Measurements from ENCODE around the gene SNTG2. TPM values are rescaled to one million over a fixed set of nuclear protein-coding genes. Genes with fewer than 3 reads are reported as not detected.

The SNTG2 gene
- total and polyA plus RNA-seq, 12 donors, result 0.26 to 4.3 (median 0.72) TPM; not detected in 1

- H3K4me1 ChIP-seq (replicated peaks in 1 of 2), result no peaks in the 10 kb centered on the region
- TF ChIP-seq, protein P1, sequence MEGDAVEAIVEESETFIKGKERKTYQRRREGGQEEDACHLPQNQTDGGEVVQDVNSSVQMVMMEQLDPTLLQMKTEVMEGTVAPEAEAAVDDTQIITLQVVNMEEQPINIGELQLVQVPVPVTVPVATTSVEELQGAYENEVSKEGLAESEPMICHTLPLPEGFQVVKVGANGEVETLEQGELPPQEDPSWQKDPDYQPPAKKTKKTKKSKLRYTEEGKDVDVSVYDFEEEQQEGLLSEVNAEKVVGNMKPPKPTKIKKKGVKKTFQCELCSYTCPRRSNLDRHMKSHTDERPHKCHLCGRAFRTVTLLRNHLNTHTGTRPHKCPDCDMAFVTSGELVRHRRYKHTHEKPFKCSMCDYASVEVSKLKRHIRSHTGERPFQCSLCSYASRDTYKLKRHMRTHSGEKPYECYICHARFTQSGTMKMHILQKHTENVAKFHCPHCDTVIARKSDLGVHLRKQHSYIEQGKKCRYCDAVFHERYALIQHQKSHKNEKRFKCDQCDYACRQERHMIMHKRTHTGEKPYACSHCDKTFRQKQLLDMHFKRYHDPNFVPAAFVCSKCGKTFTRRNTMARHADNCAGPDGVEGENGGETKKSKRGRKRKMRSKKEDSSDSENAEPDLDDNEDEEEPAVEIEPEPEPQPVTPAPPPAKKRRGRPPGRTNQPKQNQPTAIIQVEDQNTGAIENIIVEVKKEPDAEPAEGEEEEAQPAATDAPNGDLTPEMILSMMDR (IDR thresholded peaks at IDR 0.05), result no peak
- no peaks in the 10 kb centered on the region for H3K36me3 ChIP-seq (replicated peaks in 1 of 2)
These were observed 31.0 kb upstream of the SNTG2 start for GRCh38 chr2:919672-920071.

DNA sequence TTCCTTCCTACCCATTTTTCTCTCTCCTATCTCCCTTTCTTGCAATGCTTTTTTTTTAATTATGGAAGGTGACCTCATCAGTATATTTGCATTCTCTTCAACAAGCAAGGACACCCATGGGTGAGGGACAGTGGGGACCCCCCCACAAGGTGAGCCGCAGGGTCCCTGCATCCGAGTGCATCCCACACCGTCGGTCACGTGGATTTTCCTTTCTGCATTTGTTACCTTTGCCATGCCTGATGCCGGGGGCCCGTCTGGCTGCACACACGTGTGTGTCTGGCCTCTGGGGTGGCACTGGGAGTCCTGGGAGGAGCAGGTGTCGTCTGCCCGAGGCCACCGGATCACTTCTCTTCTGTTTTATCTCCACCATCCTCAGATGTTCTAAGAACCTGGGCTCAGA, 30.1 kb upstream of the SNTG2 start:
- Histone ChIP-seq H3K4me1 (replicated peaks in 1 of 2) (no peaks in the 10 kb centered on the region), H3K4me3 (no peak overlapping the region), H3K36me3 (replicated peaks in 1 of 2) (no peaks in the 10 kb centered on the region), H3K27me3 (no peaks in the 10 kb centered on the region), H3K9me3 (replicated peaks in 1 of 3) (no peaks in the 10 kb centered on the region), H3K27ac (no peak overlapping the region)
- intact Hi-C loops (cut with DNase I), result no loop called here
- DNase-seq, result no peak
- TF ChIP-seq, protein P1 (IDR thresholded peaks at IDR 0.05), result no peak
- no peak for TF ChIP-seq POLR2A (IDR thresholded peaks at IDR 0.05)
- WGBS, 4 donors, result 79 to 88% (median 85%) methylated on average over 11 of the region's 11 CpGs

More at GRCh38 chr2:919672-920071, 31.0 kb upstream of the SNTG2 start:
- H3K4me3 ChIP-seq, result no peak overlapping the region
- no peaks in the 10 kb centered on the region for H3K9me3 ChIP-seq (replicated peaks in 1 of 3)
- no peak for DNase-seq
- no peaks in the 10 kb centered on the region for H3K27me3 ChIP-seq
- H3K27ac ChIP-seq, result no peak overlapping the region
- intact Hi-C loops (cut with DNase I), result no loop called here

GRCh38 chr2:920999-921398, 29.6 kb upstream of the SNTG2 start:
- H3K4me1 ChIP-seq (replicated peaks in 1 of 2), result peaks cover 0 to 1% of the 10 kb centered on the region in 2 donors
- 84 to 92% (median 88%) methylated on average over 12 to 13 of the region's 13 CpGs for WGBS, 4 donors
- no peak overlapping the region for H3K27ac ChIP-seq
- intact Hi-C loops (cut with DNase I), result no loop called here
- no peak for DNase-seq
- no peaks in the 10 kb centered on the region for H3K9me3 ChIP-seq (replicated peaks in 1 of 3)
- TF ChIP-seq POLR2A (IDR thresholded peaks at IDR 0.05), result no peak
- TF ChIP-seq, protein P1 (IDR thresholded peaks at IDR 0.05), result no peak
- H3K27me3 ChIP-seq, result no peaks in the 10 kb centered on the region
- H3K36me3 ChIP-seq (replicated peaks in 1 of 2), result no peaks in the 10 kb centered on the region
- no peak overlapping the region for H3K4me3 ChIP-seq

DNA sequence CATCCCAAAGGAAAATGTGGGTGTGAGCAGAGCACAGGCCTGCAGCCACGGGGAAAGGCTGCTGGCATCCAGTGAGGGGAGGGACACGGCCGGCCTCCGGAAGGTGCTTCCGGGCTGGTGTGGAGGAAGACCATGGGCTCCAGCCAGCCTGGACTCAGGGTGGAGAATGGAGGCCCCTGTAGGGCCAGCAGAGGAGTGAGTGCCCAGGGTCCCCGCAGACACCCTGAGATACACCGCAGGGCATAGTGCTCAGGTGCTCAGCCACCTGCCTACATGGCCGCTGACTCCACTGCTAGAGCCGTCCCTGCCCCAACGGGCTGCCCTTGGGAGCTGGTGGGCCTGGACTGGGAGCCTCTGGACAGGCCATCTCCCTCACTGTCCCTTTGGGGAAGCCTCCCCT, 28.5 kb upstream of the SNTG2 start:
- no peaks in the 10 kb centered on the region for H3K36me3 ChIP-seq (replicated peaks in 1 of 2)
- WGBS, 4 donors, result 92 to 97% (median 94%) methylated on average over 5 to 10 of the region's 10 CpGs; no CpG with 5 or more reads in 1 of the 4 donors
- peaks cover 0 to 9% of the 10 kb centered on the region in 2 donors for H3K4me1 ChIP-seq (replicated peaks in 1 of 2)
- intact Hi-C loops (cut with DNase I), result no loop called here
- TF ChIP-seq, protein P1 (IDR thresholded peaks at IDR 0.05), result no peak
- no peak for TF ChIP-seq POLR2A (IDR thresholded peaks at IDR 0.05)
- no peak for DNase-seq
- H3K4me3 ChIP-seq, result no peak overlapping the region
- no peaks in the 10 kb centered on the region for H3K27me3 ChIP-seq
- H3K27ac ChIP-seq, result no peak overlapping the region
- H3K9me3 ChIP-seq (replicated peaks in 1 of 3), result no peaks in the 10 kb centered on the region
